GM21786 (cell line): ENCODE results near the gene GGTLC1.
A peak's percentile ranks its signal among the peaks of the same experiment; 100 is the strongest.

Experiments used
- ATAC-seq: cut with Tn5 transposase; IDR thresholded peaks from one replicate; pipeline ENCODE4 v1.9.1; 2021; ENCODE audit not compliant: unreplicated experiment

Gene GGTLC1

DNA sequence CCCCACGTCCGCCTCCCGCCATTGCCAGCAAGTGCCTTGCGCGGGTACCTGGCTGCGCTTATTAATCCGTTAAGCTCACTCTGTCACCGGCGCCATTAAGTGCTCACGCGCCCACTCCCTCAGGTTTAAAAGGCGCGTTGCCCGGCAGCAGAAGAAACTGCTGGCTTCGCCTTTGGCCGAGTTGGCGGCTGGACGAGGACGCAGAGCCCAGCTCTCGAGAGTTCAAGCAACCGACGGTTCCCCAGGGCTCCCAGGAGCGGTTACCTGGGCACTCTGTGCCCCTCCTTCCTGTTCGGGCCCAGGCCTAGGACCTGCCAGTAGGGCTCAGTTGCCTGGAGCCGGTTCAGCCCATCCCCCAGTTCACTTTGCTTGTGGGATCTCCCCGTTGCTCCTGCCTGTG lies at the start of gene GGTLC1:
GGTLC1 (minus strand) TSS at position 219 of the 400 bp plus-strand sequence. CDS start 2,168 bp downstream, outside the sequence.
- no peak for ATAC-seq

DNA sequence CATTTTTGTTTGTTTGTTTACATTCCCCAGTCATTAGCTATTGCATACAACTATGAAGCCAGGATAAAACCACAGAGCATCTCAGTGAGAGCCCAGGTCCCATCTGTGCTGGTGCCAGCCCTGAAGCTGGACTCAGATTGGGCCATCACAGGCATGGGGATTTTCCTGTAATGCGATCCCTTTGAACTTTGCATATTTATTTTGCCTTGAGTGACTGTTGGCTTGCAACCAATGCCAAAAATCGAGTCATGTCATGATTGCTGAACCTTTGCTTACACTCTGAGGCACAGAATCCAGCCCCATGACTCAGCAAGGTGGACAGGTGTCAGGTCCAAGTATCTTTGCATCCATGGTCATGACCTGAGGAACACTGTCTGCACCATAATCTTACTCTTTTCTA lies 46.2 kb upstream of the GGTLC1 start:
- no peak for ATAC-seq

DNA sequence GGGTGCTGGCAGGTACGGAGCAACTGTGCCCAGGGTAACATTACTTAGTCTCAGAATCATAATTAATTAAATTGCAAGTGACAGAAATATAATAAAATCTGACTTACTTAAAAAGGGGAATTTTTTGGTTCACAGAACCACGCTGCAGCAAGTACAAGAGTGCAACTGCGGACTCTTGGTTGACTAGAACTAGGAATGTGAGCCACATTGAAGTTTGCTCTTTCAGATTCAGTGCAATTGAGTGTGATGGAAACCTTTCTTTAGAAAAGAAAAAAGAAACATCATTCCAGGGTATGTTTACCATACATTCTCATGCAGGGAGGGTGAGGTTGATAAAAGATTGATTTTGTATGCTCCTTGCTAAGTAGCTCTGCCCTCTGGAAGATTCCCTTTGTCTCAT lies 45.0 kb upstream of the GGTLC1 start:
- ATAC-seq, result no peak

DNA sequence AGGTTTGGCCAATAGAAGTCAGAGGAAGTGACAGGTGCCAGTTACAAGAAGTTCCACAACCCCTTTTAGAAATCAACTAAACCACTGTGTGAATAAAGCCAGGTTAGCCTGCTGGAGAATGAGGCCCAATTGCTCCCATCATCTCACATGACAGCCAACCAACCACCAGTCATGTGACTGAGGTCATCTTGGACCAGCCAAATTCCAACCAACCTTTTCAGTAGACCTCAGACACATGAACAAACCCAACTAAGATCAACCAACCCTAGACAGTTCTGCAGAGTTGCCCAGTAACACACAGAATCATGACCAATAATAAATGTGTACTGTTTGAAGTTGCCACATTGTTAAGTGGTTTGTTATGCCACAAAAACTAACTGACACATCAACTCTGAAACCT lies 44.6 kb upstream of the GGTLC1 start:
- ATAC-seq, result no peak

DNA sequence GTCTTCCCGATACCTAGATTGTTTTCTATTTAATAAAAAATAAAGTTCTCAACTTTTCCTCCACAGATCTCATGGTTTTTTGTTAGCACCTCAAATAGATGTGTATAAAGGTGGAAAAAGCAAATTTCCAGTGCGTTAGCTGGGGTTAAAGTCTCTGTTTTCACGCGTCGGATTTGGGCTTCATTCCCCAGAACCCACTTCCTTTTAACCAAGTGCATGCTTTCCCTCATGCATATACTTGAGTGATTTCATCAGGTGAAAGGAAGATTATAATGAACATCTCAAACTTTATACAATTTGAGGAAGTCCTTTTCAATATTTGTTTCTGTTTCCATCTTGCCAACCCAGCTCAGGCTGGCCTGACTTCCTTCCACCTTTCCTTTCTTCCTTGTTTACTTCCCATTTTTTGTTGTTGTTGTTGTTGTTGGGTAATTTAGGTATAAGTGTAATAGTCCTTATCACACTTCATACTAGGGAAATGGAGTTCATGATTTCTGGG lies 43.9 kb upstream of the GGTLC1 start:
- ATAC-seq, result no peak

DNA sequence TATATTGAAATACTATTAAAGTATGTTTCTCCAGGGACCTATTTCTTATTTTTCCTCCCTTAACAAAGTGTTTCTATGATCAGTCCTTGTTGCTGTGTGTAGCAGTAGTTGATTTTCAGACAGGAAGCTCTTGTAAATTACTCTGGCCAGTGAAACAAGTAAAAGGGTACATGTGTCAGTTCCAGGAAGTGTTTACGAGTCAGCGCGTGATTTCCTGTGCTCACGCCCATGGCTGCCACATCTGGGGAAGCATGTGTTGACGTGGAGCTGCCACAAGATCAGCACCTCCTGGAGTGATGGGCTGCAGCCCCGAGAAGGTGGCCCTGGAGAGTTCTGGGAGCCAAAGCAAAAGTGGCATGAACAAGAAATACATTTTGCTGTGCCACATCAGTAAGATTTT lies 38.6 kb upstream of the GGTLC1 start:
- peak; percentile 68 for ATAC-seq

DNA sequence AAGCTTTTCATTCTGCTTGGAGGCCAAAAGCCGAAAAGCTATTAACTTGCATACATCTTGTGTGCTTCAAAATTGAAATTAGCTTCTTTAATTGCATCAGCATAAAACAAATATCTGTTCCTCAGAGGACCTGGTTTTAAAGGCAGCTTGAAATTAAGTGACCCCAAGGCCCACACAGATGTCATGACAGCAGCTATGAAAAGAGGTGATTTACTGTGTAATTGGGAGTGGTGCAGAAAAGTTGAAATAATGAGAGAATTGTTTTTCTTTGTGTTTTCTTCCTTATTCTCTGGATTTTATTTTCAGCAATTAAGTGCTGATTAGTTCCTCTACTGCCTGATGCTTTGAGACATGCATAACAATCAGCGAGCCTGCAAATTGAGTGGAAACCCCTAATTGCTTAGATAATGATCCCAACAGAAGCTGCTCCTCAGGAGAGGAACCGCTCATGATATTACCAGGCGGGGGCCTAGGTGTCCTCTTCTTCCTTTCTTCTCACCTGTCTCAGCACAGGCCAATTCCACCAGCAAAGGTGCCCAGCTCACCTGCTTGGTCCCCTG lies 34.1 kb upstream of the GGTLC1 start:
- no peak for ATAC-seq

DNA sequence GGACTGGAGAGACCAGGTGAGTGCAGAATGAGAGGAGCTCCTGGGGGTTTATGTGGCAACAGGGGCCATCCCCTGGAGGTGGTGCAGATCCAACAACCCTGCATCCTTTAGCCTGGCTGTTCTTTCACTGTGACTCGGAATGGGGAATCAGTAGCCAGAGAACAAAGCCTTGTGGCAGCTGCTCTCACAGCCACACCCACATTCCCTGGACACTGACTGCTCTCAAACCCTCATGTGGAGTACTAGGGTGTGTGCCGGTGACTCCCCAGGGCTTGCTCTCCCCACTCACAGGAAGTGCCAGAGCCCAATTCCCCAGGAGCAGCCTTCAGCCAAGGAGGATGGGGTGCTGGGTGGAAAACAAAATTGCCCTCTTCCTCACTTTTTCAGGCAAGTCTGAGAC lies 30.2 kb upstream of the GGTLC1 start:
- ATAC-seq, result no peak

DNA sequence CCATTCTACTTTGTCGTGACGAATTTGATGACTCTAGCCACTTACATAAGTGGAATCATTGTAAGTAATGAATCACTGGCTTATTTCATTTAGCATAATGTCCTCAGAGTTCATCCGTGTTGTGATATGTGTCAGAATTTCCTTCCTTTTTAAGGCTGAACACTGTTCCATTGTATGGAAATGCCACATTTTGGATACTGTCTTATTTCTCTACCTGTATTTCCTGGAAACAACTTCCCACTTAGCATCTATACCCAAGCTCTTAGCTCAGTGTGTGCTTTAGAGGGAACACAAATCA lies 28.8 kb upstream of the GGTLC1 start:
- no peak for ATAC-seq

DNA sequence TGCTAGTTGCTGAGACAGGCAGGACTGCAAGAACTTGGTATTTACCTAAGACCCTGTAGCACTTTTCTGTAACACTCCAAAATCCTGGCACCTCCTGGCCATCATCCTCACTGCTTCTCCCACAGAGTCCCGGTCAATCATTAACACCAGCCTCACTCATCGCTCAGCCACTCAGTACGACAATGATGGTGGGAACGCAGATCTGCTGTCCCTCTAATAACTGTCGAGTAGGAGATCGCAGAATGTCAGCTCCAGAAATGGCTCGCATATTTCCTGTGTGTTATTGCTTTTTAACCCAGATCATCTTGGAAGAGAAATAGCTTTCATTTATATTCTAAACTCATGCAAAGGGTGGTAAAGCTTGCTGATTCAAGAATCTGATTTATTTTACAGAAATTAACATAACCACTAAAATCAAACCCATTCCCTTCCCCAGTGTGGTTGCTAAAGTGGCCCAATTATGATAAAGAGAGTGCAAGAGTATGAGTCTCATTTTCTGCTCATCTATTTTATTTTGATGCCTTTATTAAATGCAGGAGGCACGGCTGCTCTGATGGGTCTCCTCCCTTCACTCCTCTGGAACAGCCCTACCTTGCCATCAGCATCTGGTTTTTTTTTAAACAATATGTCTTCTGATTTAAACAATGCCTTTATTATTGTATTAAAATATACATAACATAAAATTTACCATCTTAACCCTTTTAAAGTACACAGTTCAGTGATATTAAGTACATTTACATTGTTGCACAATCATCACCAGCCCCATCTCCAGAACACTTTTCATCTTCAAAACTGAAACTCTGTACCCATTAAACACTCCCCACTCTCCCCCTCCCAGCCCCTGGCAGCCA lies 28.3 kb upstream of the GGTLC1 start:
- no peak for ATAC-seq

DNA sequence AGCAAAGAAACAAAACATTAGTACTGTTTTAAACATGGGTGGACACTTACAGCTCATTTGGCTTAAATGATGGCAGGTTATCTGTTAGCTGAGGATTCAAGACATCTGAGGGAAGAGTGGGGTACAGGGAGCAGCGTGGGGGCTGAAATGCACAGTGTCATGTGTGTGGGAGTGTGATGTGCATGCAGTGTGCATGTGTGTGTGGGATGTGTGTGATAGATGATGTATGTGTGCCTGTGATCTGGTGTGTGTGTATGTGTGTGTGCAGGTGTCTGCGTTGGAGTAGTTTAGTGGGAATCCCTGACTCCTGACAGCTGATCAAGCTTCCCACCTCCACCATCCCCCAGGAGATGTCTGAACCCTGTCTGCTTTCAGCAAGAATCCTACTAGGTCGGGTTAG lies 25.4 kb upstream of the GGTLC1 start:
- no peak for ATAC-seq

DNA sequence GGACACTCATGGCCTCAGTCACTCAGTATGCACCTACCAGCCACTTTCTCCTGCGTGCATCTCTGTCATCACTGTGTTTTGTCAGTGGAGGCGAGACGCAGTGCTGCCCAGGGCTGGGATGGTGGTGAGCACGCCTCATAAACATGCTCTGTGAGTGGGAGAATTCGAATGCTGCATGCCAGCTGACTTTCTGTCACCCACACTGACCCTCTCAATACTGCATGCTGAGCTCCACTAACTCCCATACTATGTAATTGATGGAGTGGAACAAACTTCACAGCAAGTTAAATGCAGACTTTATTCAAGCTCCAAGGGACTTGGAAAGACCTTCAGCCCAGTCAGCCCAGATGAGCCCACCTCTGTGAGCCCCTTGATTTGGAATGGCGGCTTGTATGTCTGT lies 22.7 kb upstream of the GGTLC1 start:
- ATAC-seq, result no peak

DNA sequence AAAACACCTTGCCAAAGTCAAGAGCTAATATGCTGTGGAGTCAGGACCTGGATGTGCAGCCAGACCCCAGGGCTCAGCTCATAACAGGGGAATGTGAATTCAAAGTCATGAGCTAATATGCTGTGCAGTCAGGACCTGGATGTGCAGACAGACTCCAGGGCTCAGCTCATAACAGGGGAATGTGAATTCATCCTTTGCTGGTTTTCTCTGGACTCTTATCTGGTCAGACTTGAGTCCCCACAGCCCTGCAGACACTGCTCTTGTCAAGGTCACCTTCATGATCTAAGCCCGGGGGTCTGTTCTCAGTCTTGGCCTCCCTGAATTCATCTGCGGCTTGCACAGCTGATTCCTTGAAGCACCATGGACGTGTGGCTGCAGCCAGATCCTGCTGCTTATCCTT lies 19.2 kb upstream of the GGTLC1 start:
- no peak for ATAC-seq

DNA sequence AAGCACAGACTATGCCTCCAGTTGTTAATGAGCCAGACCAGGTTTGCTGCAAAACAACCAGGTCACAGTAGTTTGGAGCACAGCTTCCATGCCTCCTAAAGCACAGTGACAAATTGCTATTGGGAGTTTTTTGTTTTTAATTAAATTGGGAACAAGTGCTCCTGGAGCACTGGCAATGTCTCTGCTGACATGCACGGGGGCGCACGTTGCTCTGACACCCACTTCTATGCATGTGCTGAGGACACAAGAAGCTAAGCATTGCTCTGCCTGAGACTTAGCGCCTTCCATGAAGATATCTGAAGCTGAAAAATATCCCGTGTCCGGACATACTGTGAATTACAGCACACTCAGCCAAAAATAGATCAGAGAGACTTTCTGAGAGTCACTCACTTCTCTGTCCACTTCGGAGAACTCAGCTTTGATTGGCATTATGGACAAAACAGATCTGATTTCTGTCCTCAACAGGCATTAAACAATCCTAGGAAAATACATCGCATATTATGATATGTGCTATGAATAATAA lies 18.6 kb upstream of the GGTLC1 start:
- ATAC-seq, result no peak

DNA sequence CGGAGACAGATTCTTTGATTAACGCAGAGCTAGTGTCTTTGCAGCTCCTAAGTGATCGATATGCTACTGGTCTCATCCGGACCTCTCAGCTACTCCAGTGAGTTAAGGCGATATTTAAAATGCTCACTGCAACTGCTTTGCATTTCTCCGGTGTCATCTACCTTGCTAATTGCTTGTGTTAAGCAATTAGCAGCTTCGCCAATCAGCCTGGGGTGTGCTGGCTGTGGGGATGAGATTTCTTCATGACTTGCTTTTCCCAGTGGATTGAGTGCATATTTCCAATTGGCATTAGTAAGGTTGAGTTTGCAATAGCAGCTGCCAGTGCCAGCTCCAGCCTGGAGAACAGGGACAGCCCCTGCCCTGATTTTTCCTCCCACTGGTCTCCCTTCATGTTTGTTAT lies 18.0 kb upstream of the GGTLC1 start:
- ATAC-seq, result no peak

DNA sequence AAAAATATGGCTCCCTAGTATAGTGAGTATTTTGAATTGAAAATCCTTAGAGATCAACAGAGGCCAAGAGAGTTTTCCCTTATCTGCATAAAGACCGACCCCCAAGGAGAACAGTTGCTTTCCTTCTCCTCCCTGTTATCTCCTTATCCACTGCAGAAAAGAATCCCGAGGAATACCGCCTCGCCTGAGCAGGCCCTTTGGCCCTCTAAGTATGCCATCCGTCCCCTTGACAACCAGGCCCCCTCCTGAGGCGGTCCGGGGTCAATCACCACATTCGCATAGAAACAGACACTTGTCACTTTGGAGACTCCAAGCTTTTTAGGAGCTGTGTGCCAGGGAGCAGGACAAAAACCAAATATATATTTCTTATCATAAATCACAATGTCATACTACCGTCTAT lies 15.9 kb upstream of the GGTLC1 start:
- no peak for ATAC-seq

DNA sequence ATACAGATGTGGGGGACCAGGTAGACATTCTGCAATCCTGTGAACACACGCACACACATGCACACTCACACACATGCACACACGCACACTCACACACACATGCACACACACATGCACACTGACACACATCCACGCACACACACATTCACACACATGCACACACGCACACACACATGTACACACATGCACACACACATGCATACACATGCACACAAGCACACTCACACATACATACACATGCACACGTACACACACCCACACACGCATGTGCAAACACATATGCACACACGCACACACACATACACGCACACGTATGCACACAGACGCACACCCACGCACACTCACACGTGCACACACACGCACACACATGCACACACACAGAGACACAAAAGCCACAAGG lies 14.3 kb upstream of the GGTLC1 start:
- no peak for ATAC-seq

DNA sequence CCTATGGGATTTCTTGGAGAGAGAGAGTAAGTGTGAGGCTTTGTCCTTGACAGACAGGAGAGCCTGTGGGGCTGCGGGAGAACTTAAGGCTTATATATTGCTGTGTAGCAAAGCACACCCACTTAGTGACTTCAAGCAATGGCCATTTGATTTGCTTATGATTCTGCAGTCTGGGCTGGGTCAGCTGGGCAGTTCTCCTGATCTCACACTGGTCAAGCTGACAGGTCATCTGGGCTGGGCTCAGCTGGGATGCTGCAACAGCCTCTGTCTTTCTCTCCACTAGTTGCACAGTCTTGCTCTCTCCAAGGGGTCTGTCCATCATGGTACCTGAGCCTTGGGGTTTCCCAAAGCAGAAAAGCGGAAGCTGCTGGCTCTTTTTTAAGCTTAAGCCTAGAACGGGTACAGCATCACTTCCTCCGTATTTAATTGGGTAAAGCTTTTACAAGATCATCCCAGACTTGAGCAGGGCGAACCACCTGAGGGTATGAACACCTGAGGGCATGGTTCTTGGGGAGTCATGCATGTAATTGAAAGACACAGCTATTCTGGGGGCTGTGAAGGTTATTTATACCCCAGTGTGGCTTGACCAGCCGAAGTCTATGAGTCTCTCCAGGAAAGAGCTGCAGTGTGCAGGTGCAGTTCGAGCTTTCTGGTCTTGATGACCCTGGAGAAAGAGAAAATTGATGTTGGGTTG lies 13.3 kb upstream of the GGTLC1 start:
- ATAC-seq, result no peak

DNA sequence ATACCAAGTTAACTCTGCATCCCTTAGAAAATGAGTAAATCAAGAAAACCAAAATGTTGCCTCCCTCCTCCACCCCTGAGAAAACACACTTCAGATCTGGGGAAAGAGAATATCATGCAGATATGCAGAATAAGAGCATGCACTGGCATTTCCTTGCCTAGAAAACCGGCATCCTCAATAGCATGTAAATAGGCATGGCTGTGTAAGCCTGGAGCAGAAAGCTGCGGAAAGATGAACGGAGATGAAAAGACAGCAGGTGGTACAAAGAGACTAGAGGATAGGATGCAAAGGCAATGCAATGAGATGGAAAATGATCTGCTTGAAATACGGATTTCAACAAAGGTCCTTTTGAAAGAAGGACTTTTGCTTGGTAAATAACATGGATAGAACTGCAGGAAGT lies 10.3 kb upstream of the GGTLC1 start:
- no peak for ATAC-seq

DNA sequence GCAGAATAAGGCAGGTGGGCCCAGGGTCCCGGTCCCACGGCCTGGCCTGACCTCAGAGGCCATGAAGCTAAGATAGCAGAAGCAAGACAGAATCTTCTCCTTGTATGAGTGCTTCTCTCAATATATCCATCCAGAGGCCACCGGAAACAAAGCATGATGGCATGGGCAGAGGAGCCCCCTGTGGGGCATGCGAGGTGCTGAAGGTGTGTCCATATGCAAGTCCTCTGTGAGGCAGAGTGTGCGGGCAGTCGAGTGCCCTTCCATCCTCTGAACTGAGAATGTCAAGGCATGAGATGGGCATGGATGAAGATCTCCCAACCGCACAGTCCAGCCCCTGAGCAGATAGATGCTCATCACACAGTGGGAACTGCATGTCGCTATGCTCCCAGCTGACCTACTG lies 9.8 kb upstream of the GGTLC1 start:
- no peak for ATAC-seq

DNA sequence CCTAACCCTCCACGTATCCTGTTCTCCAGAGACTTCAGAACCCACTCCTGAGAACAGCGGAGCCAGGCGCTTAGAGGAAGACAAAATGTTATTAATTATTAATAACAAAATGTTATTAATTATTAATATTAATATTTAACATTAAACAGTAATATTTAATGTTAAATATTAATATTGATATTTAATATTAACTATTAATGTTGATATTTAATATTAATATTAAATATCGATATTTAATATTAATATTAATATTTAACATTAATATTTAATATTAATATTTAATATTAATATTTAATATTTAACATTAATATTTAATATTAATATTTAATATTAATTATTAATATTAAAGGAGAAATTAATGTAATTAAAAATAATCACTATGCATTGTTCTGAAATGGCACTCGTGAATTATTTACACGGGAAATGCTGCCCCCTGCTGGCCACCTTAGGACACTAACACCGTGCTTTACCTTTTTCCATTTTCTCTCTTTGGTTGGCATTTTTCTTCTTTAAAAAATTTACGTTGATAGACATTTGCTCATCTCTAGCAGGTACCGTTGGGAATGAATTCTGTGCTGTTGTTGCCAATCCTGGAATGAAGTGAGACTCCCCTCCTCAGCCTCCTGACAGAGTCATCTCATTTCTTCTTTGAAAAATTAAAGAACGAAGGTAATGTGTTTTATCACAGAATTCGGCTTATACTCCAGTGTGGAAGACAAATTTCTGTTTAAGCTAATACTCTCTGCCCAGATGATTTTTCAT lies 7.5 kb upstream of the GGTLC1 start:
- ATAC-seq, result no peak
